Caco-2 (cell line): ENCODE data around the gene TTLL7. TPM values are rescaled to one million over a fixed set of nuclear protein-coding genes. Genes with fewer than 3 reads are reported as not detected.

ENCODE experiments used
- BruUV-seq: library from RNA; stranded (reverse); fragments of 400-500 nt; replicated peaks from 2 replicates; lab custom pipeline; 2021; lab: Mats Ljungman, UMichigan
- CTCF ChIA-PET: fragments of 300-600 bp; sonication (Branson Sonifier 250); formaldehyde crosslinking; loops from one replicate; lab custom pipeline; 2022; ENCODE audit warnings: antibody characterized with exemption; lab: Charles Lee
- POLR2A ChIA-PET: fragments of 300-600 bp; sonication (Branson Sonifier 250); formaldehyde crosslinking; loops from one replicate; lab custom pipeline; 2022; ENCODE audit warnings: antibody characterized with exemption; lab: Charles Lee
- DNase-seq, 2 experiments: peaks; one replicate each; pipeline versions ENCODE4 v3.0.0 to v3.0.0-alpha.2; 2020 to 2022
- H3K27me3 ChIP-seq: replicated peaks from 2 replicates; pipeline ENCODE4 v1.6.0; 2011; ENCODE audit warnings: low read length; ENCODE audit not compliant: control insufficient read depth, insufficient read depth
- H3K36me3 ChIP-seq: 2 replicates; pipeline ENCODE4 v1.5.1; 2011; ENCODE audit warnings: low read length; ENCODE audit not compliant: control insufficient read depth, insufficient read depth
- H3K4me1 ChIP-seq: fragments of 250-450 bp; sonication (Bioruptor Pico); 2 replicates; pipeline ENCODE4 v1.5.1; 2020; ENCODE audit warnings: mild to moderate bottlenecking
- H3K4me3 ChIP-seq: 2 replicates; pipeline ENCODE4 v1.5.1; 2011; ENCODE audit warnings: low read depth, mild to moderate bottlenecking, control low read depth, low read length
- H3K9me3 ChIP-seq: fragments of 250-450 bp; sonication (Bioruptor Pico); 2 replicates; pipeline ENCODE4 v1.5.1; 2020; ENCODE audit warnings: mild to moderate bottlenecking, moderate library complexity
- H3K27ac Mint-ChIP-seq: one replicate; pipeline ENCODE4 v1.8.0; 2022; ENCODE audit warnings: mixed read lengths; ENCODE audit not compliant: unreplicated experiment
- H3K27me3 Mint-ChIP-seq: one replicate; pipeline ENCODE4 v1.8.0; 2022; ENCODE audit warnings: mixed read lengths; ENCODE audit not compliant: insufficient read depth, unreplicated experiment
- H3K36me3 Mint-ChIP-seq: one replicate; pipeline ENCODE4 v1.8.0; 2022; ENCODE audit warnings: mild to moderate bottlenecking, mixed read lengths; ENCODE audit not compliant: insufficient read depth, unreplicated experiment
- H3K4me1 Mint-ChIP-seq: one replicate; pipeline ENCODE4 v1.8.0; 2022; ENCODE audit warnings: low read depth, mixed read lengths; ENCODE audit not compliant: unreplicated experiment
- H3K4me3 Mint-ChIP-seq: one replicate; pipeline ENCODE4 v1.8.0; 2022; ENCODE audit warnings: mild to moderate bottlenecking, moderate library complexity, mixed read lengths; ENCODE audit not compliant: unreplicated experiment
- H3K9me3 Mint-ChIP-seq: one replicate; pipeline ENCODE4 v1.8.0; 2022; ENCODE audit warnings: mixed read lengths; ENCODE audit not compliant: unreplicated experiment
- CTCF ChIP-seq, 2 experiments: fragments of 200-600 bp in 1 of 2; IDR thresholded peaks; 1 replicate in 1 of 2; 2 replicates in 1 of 2; pipeline versions ENCODE4 v1.5.1 to v1.8.0; 2011 to 2022; ENCODE audit warnings: antibody characterized with exemption in 1 of 2, control low read depth in 1 of 2, inconsistent platforms in 1 of 2, low read depth in 1 of 2, low read length in 1 of 2, mild to moderate bottlenecking in 1 of 2, moderate library complexity in 1 of 2; ENCODE audit not compliant: insufficient read depth in 1 of 2, severe bottlenecking in 1 of 2, unreplicated experiment in 1 of 2
- intact Hi-C: fragments of 100-400 bp; cut with micrococcal nuclease; formaldehyde crosslinking; loops from one replicate; pipeline ENCODE4 v1.10.0; 2022; ENCODE audit not compliant: unreplicated experiment
- total RNA-seq: library from RNA; stranded (reverse); gene quantifications from 2 replicates; pipeline ENCODE4 v1.2.3, GENCODE V29; 2022

The TTLL7 gene
- total RNA-seq, 1 experiment from 2014 or later = 0.75 TPM

GRCh38 chr1:83912876-83913275, 86.1 kb downstream of the TTLL7 start:
- no peak for TF ChIP-seq CTCF (IDR thresholded peaks at IDR 0.05; ENCODE audit: insufficient read depth in 1 of 2, low read depth in 1 of 2, low read length in 1 of 2, severe bottlenecking in 1 of 2, unreplicated experiment in 1 of 2)
- DNase-seq = no peak
- BruUV-seq = no TSS peak
- Mint-ChIP-seq H3K4me1 (no peaks in the 10 kb centered on the region), H3K4me3 (no peak overlapping the region), H3K9me3 (no peaks in the 10 kb centered on the region), H3K27ac (no peak overlapping the region), H3K27me3 (no peaks in the 10 kb centered on the region), H3K36me3 (no peaks in the 10 kb centered on the region)
- no peaks in the 10 kb centered on the region for H3K4me1 ChIP-seq
- H3K27me3 ChIP-seq = no peaks in the 10 kb centered on the region
- H3K9me3 ChIP-seq = no peaks in the 10 kb centered on the region
- POLR2A ChIA-PET = no interaction called here
- no peak overlapping the region for H3K4me3 ChIP-seq
- no peaks in the 10 kb centered on the region for H3K36me3 ChIP-seq
- intact Hi-C loops = no loop called here
- CTCF ChIA-PET = no interaction called here

- Histone ChIP-seq H3K27me3 (no peaks in the 10 kb centered on the region), H3K9me3 (no peaks in the 10 kb centered on the region), H3K36me3 (no peaks in the 10 kb centered on the region), H3K4me3 (no peak overlapping the region), H3K4me1 (no peaks in the 10 kb centered on the region)
- no TSS peak for BruUV-seq
- H3K36me3 Mint-ChIP-seq = no peaks in the 10 kb centered on the region
- no peak for DNase-seq
- H3K4me3 Mint-ChIP-seq = no peak overlapping the region
- no peak for TF ChIP-seq CTCF (IDR thresholded peaks at IDR 0.05; ENCODE audit: insufficient read depth in 1 of 2, low read depth in 1 of 2, low read length in 1 of 2, severe bottlenecking in 1 of 2, unreplicated experiment in 1 of 2)
- intact Hi-C loops = no loop called here
- H3K27ac Mint-ChIP-seq = no peak overlapping the region
- CTCF ChIA-PET = no interaction called here
- no peaks in the 10 kb centered on the region for H3K9me3 Mint-ChIP-seq
- POLR2A ChIA-PET = no interaction called here
- H3K4me1 Mint-ChIP-seq = no peaks in the 10 kb centered on the region
- no peaks in the 10 kb centered on the region for H3K27me3 Mint-ChIP-seq
These were observed 88.5 kb downstream of the TTLL7 start for GRCh38 chr1:83910461-83910860.

GRCh38 chr1:83909687-83910086, 89.2 kb downstream of the TTLL7 start:
- intact Hi-C loops = loop anchor here (5.0 to 10.0 kb wide), 2 partner anchors 523 to 865 kb away; no protein-coding TSS in a partner anchor
- Mint-ChIP-seq H3K27me3 (no peaks in the 10 kb centered on the region), H3K36me3 (no peaks in the 10 kb centered on the region), H3K9me3 (no peaks in the 10 kb centered on the region), H3K4me3 (no peak overlapping the region), H3K4me1 (no peaks in the 10 kb centered on the region), H3K27ac (no peak overlapping the region)
- H3K27me3 ChIP-seq = no peaks in the 10 kb centered on the region
- no TSS peak for BruUV-seq
- CTCF ChIA-PET = no interaction called here
- DNase-seq = no peak
- no peaks in the 10 kb centered on the region for H3K36me3 ChIP-seq
- no peak for TF ChIP-seq CTCF (IDR thresholded peaks at IDR 0.05; ENCODE audit: insufficient read depth in 1 of 2, low read depth in 1 of 2, low read length in 1 of 2, severe bottlenecking in 1 of 2, unreplicated experiment in 1 of 2)
- POLR2A ChIA-PET = no interaction called here
- H3K9me3 ChIP-seq = no peaks in the 10 kb centered on the region
- H3K4me3 ChIP-seq = no peak overlapping the region
- H3K4me1 ChIP-seq = no peaks in the 10 kb centered on the region
